SK-N-MC (cell line): ENCODE data around the gene YPEL4.
"Not testable (repeated sequence)": the region's sequence is repeated elsewhere in the genome, so short reads cannot be mapped to it uniquely, and the experiment has no call there.

Experiments used
- EZH2 ChIP-seq: fragments of 200-600 bp; sonication (generic); IDR thresholded peaks from one replicate; pipeline ENCODE4 v1.6.1; 2017; ENCODE audit warnings: antibody characterized with exemption
- POLR2AphosphoS5 ChIP-seq: IDR thresholded peaks from 2 replicates; pipeline ENCODE4 v1.6.1; 2012; ENCODE audit warnings: mild to moderate bottlenecking, low read depth, low read length, borderline replicate concordance

- TF ChIP-seq EZH2, POLR2AphosphoS5: not testable (repeated sequence)
Observed at GRCh38 chr11:57652230-57652629, 2.5 kb upstream of the YPEL4 start.
